ENCODE data around the gene RAI1.

RAI1 gene

DNA sequence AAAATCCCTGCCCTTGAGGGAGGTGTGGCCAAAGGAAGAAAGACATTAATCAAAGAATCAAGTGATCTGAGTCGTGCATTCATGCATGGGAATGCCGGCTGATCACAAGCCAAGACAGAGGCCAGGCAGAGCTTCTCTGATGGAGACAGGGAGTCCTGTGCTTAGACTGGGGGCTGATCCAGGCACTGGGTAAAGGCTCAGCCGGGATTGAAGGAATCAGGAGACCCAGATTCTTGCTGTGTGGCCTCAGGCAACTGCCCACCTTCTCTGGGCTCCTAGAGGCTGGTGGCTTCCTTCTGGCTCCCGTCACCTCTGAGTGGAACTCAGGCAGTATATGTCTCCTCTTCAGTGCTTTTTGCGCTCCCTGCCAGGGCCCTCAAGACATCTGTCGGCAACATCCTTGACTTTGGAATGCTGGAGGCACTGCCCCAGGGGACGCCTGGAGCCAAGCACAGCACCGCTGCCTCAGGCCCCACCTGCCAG is 17.7 kb downstream of the RAI1 start:
- DNase-seq (ENCODE audit: low read depth): no peak

DNA sequence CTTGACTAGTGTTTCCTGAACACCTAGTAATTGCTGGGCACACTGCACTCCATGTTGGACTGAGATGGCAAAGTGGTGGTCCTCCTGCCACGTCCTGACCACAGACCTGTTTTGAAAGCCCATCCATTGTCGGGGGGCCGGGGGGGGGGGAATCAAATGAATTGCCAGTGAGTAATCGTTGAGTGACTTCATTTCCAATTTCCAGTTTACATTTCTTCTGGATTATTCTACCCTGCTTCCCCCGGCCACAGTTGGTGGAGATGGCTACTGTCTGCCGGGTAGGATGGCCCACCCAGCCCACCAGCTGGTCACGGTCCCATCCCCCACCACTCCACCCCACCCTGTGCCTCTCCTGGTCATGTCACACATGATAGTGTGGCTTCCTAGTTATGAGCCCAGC is 18.2 kb downstream of the RAI1 start:
- no peak for DNase-seq (ENCODE audit: low read depth)

DNA sequence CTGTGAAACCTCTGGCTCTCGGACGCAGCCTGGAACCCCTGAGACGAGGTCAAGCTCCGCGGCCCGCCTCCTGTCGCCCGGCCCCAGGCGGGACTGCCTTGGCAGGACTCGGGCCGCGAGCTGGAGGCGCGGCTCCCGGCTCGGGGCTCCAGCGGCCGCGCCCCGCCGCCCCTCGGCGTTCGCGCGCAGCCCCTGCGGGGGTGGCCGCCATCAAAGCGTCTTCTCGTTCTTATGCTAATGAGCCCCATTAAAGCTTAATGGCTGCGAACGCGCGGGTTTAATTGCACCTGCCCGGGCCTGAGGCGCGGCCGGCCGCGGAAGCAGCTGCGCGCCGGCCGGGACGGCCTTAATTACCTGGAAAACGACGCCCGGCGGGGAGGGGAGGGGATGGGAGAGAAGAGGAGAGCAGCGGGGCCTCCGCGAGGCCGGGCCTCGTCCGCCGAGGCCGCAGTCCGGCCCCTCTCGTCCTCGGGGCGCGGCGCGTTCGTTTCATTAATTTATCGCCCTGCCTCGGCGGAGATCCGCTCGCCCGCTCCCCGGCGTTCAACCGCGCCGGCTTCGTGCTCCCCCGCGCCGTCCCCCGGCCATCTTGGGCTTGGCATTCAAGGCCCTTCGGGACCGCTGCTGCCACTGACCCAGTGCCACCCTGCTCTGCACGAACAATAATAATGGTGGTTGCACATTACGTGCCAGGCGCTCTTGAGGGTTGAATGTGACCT is 19.2 kb downstream of the RAI1 start:
- DNase-seq (ENCODE audit: low read depth): no peak

DNA sequence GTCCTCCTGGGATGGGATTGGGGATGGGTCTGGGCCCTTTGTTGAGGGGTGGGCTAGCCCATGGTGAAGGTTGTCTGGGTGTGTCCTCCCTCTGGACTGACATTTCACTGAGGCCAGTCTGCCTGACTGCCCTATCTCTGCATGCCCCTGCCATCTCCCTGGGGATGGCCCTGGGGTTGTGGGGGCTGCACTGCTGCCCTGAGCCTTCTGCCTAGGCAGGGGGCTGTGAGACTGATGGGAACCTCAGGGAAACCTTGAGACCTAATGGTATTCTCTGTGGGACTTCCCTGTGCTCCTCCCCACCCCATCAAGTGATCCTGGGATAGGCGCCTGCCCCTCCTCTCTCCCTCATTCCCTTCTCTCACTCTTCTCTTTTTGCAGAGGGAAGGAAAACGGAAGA is 19.9 kb downstream of the RAI1 start:
- no peak for DNase-seq (ENCODE audit: low read depth)

DNA sequence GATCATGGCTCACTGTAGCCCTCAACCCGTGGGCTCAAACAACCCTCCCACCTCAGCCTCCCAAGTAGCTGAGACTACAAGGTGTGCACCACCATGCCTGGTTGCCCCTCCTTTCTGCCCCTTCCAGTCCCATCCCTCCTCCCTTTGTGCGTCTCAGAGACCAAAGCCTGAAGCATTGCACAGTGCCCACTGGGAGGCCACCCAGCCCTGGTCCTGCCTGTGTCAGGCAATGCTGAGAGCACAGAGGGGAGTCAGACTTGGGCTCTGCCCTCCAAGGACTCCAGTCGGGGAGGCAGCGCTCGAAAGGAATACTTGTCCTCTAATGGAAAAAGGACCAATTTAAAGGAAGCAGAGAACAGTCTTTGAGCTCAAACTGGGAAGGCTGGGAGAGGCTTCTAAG is 20.4 kb downstream of the RAI1 start:
- no peak for DNase-seq (ENCODE audit: low read depth)

DNA sequence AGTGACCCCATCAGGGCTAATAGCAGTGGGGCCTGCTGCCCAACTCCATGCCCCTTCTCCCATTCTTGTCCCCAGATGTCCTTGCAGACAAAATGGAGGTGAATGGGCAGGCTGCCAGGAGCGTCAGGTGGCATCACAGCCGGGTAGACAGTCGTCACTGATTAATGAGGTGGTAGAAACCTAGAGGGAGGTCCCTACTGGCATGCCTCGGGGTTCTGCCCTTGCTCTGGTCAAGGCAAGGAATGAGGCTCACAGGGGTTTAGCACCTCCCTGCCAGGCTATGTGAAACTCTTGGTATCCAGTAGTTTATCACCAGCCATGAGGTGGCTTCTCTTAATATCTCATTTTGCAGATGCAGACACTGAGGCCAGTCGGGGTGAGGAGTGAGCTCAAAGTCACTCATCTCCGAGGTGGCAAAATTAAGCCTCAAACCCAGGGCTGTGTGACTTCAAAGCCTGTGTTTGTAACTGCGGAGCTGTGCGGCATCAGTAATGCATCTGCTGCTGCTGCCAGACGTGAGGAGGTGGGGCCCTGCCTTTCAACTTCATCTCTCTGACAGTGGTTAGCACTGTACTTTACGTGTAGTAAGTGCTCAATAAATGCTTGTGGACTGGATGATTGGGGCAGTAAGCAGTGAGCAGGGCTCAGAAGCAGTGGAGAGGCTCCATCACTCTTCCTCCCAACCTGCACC is 21.3 kb downstream of the RAI1 start:
- DNase-seq (ENCODE audit: low read depth): no peak

DNA sequence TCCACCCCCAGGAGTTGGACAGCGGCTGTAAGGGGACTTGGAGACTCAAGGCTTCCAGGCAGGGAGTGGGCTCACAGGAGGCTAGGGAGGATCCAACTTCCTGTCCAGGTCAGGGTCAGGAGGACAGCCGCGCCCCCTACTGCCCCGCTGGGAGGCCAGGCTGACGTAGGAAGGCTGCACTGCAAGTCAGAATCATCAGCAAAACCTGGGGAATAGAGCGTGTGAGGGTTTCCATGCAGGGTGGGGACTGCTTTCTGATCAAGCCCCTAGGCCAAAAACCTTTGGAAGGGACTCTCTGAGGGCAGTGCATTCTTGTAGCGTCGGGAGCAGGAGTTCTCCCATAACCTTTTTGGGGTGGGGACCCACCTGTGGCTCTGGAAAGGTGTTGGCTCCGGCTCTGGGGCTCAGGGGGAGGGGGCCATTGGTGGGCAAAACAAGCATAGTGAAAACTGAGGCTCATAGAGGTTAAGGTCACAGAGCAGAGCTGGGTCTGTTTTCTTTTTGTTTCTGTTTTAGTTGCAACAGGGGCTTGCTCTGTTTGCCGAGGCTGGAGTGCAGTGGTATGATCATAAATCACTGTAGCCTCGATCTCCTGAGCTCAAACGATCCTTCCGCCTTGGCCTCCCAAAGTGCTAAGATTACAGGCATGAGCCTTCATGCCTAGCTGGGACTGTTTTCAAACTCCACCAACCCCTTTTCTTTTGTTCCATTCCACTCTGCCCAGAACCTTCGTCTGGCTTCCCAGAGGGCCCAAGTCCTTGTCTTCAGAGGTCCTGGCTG is 22.1 kb downstream of the RAI1 start:
- no peak for DNase-seq (ENCODE audit: low read depth)

DNA sequence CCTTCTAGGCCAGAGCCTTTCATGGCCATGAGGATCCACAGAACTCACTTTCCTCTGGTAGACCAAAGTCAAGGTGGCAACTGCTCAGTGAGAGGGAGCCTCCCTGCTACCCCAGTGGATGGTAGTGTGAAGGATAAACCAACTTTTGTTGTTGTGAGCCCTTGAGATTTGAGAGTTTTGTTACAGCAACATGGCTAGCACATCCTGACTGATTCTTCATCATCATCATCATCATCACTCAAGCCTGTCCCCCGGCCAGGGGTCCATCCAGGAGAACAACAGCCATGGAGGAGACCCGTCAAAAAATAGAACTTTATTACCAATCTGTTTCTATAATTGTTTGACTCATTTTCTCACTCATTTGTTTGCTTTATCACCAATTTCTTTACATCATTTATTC is 23.7 kb downstream of the RAI1 start:
- no peak for DNase-seq (ENCODE audit: low read depth)

DNA sequence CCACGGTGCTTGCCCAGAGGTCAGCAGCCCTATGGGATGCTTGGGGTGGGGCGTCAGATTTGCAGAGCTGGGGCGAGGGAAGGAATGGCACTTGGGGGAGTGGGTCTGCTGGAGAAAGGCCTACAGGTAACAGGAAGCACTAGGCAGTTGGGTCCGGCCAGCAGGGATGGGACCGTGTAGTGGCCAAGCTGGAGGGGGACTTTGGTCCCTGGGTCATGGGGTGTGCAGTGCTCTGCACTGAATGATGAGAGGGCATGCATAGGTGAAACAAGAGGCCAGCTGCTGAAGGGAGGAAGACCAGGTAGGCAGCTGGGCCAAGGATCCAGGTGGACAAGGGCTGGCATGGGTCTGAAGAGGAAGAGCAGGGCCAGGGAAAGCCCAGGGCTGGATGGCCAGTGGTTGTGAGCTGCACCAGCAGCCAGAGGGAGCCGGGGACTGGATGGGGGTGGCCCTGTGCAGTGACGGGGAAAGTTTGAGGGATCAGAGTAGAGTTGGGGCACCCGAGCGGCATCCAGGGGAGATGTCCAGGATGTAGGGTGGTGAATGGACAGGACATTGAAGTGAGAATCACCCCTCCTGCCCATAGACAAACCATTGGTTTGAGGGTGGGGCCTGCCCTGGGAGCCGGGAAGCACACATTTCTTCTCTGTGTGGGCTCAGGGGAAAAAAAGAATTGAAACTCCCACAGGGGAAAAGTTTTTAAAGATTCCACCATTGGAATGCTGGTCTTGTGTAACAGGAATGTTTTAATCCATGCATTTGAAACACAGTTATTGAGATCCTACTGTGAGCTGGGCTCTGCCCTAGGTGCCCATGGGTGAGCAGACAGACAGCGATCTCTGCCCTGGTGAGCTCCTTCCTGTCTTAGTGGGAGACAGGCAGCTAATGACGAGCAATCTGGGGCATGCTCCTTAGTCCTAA is 25.1 kb downstream of the RAI1 start:
- DNase-seq (ENCODE audit: low read depth): no peak

DNA sequence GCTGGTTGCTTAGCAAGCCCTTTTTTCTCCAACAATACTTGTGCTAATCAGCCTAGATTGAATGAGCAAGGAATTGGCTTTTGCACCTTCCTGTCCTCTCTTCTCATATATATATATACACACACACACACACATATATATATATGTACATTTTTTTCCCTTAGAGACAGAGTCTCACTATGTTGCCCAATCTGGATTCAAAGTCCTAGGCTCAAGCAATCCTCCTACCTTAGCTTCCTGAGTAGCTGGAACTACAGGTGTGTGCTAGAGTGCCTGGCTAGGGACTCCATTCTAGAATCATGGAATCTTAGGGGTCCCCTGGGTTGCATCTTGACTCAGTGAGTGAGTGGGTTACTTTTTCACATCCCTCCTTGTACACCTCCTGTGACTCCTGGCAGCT is 27.0 kb downstream of the RAI1 start:
- no peak for DNase-seq (ENCODE audit: low read depth)

DNA sequence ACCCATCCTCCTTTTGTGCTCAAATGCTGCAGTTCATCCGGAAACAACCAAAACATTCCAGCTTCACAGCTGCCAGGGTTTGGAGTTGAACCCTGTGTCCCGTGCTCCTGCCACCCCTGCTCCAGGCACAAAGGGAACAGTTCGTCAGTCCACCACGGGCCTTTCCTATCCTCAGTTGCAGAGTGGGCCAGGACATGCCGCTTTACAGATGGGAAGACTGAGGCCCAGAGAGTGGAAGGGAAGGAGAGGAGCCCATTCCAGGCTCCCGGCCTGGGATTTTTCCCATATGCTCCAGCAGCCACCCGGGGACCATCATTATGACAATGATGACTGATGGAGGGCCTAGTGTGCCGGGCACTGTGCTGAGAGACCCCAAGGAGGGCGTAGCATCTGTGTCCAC is 27.6 kb downstream of the RAI1 start:
- no peak for DNase-seq (ENCODE audit: low read depth)

DNA sequence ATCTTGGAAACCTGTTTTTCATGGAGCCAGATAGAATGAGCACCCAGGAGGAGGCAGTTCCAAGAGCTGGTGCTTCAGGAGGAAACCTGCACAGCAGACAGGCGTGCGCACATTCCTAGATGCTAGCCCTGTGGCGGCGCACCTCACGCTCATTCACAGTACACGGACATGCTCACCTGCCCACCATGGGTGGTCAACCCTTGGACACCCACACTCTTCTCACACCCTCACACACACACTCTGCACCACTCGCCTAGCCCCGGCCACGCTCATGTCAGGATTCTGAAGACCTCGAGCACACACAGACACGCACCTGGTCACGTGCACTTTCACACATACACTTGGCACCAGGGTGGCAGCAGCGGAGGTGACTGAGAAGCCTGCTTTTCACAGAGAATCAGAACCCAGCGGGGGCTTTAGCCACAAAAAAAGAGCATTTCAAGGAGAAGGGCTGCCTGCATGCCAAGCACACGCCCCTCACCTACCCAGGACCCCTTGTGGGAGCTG is 28.6 kb downstream of the RAI1 start:
- no peak for DNase-seq (ENCODE audit: low read depth)

DNA sequence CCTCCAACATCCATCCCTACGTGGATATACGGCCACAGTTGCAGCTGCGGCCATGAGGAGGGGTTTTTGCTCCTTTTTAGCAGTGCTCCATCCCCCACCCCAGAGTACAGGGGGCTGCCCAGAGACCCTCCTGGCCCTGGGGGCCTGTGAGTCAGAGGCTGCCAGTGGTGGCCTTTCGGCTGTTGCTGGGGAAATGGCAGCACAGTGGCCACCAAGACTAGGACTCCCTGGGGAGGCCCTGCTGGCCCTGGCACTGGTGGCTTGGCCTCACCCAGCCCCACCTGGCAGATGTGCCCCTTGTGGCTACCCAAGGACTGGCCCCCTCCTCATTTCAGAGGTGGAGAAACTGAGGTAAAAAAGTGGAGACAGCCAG is 29.1 kb downstream of the RAI1 start:
- DNase-seq (ENCODE audit: low read depth): no peak

DNA sequence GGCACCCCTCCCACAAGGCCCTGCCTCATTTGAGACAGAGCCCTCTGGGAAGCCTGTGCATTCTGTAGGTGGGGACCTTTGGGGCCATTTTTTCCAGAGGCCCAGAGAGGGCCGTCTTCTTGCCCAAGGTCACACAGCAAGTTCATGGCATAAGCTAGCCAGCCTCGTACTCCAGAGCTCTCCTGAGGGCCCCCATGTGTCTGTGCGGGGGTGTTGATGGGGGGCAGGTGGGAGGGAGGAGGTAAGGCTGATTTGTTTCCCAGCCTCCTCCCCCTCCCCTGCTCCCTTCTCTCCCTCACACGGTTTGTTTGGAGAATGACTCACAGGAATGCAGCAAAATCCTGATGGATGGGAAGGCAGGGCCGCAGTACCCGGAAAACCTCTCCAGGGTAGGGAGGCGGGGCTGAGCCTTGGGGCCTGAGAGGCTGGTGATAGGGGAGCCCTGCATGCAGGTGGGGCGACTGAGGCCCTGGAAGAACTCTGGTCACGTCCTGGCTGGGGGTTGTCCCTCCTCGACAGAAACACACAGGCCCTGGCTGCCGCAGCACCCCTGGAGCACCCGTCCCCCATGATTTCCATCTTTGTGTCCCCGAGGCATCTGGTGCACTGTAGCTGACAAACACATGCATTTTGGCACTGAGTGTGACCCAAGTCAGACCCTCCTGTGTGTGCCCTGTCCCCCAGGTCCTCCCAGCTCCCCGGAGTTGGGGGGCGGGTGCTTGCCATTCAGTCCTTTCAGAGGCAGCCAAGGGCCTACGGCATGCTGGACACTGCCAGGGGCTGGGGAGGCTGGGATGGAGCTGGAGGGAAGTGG is 29.7 kb downstream of the RAI1 start:
- no peak for DNase-seq (ENCODE audit: low read depth)

DNA sequence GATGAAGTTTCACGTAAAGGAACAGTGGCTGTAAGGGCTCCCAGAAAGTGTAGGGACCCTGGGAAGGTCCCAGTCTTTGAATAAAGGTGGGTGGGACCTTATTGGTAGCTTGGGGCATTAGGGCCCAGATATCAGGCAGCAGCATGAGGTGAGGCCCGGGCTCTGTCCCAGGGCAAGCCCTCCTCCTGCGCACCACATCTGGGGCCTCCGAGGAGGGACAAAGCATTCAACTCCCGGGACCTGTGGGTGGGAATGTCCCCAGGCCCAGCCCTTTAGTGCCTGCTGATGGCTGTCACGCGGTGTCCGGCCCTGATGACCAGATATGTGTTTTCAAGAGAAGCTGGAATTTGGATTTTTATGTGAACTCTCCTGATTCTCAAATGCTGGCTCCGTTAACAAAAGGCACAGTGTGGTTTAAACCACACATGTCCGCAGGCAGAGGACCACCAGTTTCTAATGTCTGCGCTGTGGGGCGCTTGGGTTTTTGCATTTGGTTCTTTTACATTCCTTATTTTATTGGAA is 30.4 kb downstream of the RAI1 start:
- no peak for DNase-seq (ENCODE audit: low read depth)

DNA sequence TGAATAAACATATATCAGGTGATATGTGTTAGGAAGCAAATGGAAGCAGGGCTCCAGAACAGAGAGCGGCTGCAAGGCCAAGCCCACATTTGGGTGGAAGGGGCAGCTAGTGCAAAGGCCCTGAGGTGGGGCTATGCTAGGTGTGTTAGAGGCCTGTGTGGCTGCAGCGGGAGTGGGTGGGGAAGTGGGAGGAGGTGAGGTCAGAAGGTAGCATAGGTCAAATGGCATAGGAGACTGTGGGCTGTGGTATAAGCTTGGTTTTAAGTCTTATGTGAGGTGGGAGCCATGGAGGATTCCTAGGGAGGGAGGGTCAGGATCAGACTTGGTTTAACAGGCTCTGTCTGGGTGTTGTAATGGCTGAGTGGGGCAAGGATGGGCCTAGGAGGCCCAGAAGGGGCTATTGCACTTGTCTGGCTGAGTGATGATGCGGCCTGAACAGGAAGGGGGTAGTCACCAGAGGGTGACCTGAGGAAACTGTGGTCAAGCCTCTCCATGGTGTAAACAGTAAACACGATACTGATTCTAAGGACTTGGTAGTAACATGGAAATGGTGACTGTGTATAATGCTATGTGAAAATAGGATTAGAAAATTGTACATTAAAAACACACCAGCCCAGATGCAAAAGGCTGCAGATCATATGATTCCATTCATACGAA is 31.1 kb downstream of the RAI1 start:
- DNase-seq (ENCODE audit: low read depth): no peak

DNA sequence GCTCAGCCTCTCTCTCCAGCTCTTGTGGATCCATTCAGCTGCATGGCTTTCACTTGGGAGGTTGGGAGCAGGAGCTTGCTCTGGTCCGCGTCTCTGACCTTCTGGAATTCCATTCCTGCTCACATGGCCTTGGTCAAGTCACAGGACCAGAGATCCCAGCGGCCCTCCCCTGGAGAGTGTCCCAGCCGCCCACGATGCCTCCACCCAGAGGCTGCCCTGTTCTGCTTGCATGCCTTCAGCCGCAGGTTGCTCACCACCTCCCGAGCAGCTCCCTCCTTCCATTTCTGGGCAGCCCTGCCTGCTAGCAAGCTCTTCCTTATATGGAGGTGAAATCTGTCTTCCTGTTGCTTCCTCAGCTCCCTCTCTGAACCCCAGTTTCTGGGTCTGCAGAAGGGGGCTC is 32.6 kb downstream of the RAI1 start:
- no peak for DNase-seq (ENCODE audit: low read depth)

DNA sequence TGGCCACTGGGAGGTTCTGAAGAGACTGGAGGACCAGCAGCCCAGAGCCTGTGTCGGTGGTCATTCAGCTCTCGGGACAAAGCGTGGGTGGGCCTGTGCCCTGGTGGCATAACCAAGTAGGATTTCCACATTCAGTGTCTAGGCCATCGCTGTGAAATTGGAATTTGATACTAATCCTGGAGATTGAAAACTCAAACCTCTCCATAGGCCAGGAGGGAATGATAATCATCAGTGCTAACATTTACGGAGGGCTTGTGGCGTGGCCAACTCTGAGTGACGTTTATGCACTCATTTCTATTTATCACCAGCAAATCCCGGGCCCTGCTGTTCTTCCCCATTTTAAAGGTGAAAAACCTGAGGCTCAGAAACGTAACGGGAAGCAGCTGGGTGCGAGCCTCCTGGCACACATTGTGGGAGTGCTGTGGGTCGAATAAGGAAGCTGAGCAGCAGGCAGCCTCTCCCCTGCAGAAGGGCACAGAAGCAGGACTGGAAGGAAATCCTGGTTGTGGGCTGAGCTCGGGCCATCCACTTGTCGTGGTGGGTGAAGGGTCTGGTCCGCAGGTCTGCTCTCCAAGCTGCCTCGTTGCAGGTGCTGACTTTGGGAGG is 33.1 kb downstream of the RAI1 start:
- no peak for DNase-seq (ENCODE audit: low read depth)

DNA sequence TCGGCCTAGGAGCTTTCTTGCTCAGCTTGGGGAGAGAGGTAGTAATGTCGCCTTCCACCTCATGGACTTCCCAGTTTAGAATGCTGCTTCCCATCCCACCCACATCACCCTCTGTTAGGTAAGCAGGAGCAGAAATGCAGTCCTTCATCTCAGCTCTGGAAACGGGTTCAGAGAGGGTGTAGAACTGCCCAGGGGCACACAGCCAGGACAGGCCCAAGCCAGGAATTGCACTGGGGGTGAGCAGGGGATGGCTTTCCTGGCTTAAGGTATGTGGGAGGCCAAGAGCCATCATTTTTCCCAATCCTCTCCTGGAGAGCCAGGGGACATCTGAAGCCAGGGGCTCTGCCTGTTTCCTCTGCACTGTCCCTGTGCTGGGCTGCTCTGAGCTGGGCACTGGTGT is 33.6 kb downstream of the RAI1 start:
- no peak for DNase-seq (ENCODE audit: low read depth)
